Measurements from ENCODE around the gene GPR157. TPM values are rescaled to one million over a fixed set of nuclear protein-coding genes. Genes with fewer than 3 reads are reported as not detected.
"Not testable (repeated sequence)": the region's sequence is repeated elsewhere in the genome, so short reads cannot be mapped to it uniquely, and the experiment has no call there.

Gene GPR157
- polyA plus RNA-seq, 4 donors, result 0.81 to 2.4 (median 1.7) TPM

DNA sequence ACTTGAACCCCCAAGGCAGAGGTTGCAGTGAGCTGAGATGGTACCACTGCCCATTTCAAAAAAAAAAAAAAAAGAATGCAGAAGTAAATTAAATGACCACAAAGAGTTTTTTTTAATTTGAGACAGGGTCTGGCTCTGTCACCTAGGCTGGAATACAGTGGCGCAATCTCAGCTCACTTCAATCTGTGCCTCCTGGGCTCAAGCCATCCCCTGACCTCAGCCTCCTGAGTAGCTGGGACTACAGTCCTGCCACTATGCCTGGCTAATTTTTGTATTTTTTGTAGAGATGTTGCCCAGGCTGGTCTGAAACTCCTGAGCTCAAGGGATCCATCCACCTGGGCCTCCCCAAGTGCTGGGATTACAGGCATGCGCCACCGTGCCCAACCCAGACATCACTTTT, 20.2 kb upstream of the GPR157 start:
- DNase-seq (ENCODE audit: low read depth in 4 of 4, low spot score in 3 of 4), result no peak

GRCh38 chr1:9146156-9146555, 17.3 kb upstream of the GPR157 start:
- DNase-seq (ENCODE audit: low read depth in 4 of 4, low spot score in 3 of 4), result no peak

DNA sequence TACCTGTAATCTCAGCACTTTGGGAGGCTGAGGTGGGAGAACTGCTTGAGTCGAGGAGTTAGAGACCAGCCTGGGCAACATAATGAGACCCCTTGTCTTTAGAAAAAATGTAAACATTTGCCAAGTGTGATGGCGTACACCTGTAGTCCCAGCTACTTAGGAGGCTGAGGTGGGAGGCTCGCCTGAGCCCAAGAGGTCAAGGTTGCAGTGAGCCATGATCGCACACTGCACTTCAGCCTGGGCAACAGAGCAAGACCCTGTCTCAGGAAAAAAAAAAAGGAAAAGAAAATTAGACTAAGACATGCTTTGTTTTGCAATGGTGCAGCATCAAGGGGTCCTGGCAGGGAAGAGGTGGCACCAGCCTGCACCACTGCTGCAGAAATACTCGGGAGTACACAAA, 16.8 kb upstream of the GPR157 start:
- DNase-seq (ENCODE audit: low read depth in 4 of 4, low spot score in 3 of 4), result no peak

DNA sequence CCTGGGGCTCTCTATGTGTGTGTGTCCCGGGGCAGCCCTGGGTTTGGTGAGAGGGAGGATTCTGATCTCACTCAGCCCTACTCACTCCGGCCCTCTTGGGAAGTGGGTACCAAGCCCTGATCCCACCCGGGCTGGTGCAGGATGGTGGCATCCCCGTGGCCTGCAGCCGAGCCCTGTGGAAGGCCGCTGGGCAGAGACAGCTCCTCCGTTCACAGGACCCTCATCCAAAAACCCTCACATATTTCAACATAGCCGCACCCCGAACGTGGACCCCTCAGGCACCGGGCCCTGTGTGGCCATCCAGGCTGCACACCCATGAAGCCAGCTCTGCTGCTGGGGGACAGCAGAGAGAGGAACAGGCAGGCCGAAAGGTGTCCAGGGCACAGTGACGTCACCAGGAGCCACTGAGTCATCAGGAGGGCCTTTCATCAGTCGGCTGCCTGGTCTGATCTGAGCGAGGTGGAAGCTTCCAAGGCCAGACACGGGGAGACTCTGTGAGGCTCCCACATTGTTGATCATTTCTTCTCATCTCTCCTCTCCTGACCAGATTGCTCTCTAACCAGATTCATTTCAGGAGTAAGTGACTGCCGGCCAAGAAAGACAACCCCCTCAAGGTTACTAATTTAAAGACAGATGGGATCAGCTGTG, 16.2 kb upstream of the GPR157 start:
- no peak for DNase-seq (ENCODE audit: low read depth in 4 of 4, low spot score in 3 of 4)

DNA sequence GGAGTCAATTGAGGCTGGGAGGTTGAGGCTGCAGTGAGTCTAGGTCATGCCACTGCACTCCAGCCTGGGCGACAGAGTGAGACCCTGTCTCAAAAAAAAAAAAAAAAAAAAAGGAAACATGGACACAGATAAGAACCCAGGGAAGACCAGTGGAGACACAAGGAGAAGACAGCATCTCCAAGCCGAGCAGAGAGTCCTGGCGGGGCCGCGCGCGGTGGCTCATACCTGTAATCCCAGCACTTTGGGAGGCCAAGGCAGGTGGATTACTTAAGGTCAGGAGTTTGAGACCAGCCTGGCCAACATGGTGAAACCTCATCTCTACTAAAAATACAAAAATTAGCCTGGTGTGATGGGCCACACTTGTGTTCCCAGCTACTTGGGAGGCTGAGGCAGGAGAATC, 15.6 kb upstream of the GPR157 start:
- DNase-seq (ENCODE audit: low read depth in 4 of 4, low spot score in 3 of 4), result not testable (repeated sequence)

- no peak for DNase-seq (ENCODE audit: low read depth in 4 of 4, low spot score in 3 of 4)
Measured at GRCh38 chr1:9143250-9143649, 14.3 kb upstream of the GPR157 start.

DNA sequence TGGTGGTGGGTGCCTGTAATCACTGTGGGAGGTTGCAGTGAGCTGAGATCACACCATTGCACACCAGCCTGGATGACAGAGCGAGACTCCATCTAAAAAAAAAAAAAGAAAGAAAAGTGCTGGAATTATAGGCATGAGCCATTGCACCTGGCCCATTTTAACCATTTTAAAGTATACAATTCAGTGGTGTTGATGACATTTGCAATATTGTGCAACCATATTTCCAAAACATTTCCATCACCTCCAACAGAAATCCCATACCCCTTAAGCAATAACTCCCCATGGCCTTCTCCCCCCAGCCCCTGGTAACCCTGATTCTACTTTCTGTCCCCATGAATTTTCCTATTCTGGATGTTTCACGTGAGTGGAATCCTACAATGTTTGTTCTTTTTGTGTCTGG, 11.0 kb upstream of the GPR157 start:
- DNase-seq (ENCODE audit: low read depth in 4 of 4, low spot score in 3 of 4), result no peak

DNA sequence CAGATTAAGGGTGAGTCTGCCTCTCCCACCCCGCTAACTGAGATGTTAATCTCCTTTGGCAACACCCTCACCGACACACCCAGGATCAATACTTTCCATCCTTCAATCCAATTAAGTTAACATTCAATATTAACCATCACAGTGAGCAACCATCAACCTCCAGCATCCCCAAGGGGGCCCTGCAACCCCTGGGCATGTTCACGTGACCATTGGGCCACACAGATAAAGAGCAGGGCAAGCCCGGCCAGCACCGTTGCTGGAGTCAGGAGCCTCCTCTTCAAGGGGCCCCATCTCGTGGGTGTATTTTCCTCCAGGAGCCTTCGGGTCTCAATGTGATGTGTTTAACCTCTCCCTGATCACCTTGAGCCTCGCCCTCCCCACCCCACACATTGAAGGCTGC, 8.0 kb upstream of the GPR157 start:
- no peak for DNase-seq (ENCODE audit: low read depth in 4 of 4, low spot score in 3 of 4)

- no peak for DNase-seq (ENCODE audit: low read depth in 4 of 4, low spot score in 3 of 4)
Measured at GRCh38 chr1:9135073-9135836, 6.4 kb upstream of the GPR157 start.

DNA sequence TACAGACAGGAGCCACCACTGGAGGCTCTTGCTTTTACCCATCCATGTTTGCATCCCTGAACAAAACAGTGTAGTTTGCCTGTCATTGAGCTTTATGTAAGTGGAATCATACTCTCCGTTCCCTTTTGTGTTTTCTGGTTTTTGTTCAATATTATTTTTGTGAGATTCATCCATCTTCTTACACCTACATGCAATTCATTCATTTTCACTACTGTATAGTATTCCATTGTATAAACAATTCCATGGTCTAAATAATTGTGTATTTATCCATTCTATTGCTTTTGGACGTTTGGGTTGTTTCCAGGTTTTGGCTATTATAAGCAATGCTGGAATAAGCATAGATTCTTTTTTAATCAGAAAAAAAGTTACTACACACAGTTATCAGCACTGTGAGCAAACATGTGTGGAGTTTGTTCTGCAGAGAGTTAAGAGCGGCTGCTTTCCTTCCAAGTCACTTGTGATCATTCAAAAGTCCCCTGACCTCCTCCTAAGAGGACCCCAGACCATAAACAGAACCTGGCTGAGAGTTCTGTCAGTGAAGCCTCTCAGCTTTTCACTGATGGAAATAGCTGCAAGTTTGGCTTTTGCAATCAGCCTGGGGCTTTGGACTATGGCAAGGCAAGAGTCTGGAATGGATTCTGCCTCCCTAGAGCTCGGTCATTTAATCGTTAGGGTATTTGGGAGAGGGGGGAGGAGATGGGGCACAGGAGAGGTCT, 5.1 kb upstream of the GPR157 start:
- no peak for DNase-seq (ENCODE audit: low read depth in 4 of 4, low spot score in 3 of 4)

GRCh38 chr1:9129266-9130041, 552 bp upstream of the GPR157 start:
- DNase-seq (ENCODE audit: low read depth in 4 of 4, low spot score in 3 of 4), result no peak

GRCh38 chr1:9128166-9128519, 759 bp downstream of the GPR157 start:
- DNase-seq (ENCODE audit: low read depth in 4 of 4, low spot score in 3 of 4), result no peak

- DNase-seq (ENCODE audit: low read depth in 4 of 4, low spot score in 3 of 4), result no peak
Measured at GRCh38 chr1:9127395-9128165, 1.3 kb downstream of the GPR157 start.

DNA sequence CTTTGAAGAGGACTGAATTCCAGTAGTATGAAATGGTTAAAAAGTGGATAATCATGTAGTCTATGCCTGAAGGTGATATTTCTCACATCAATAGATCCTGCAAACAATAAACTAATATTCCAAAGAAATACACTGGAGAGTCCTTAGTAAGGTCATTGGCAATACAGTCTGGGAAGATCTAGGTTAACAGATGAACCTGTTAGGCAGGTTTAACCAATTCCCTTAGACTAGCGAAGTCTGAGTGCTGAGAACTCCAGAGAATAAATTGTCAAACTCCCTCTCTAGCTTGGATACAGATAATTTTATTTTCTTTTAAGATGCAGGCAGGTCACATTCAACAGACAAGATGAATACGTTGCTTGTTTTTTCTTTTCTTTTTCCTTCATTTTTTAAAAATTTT, 2.4 kb downstream of the GPR157 start:
- DNase-seq (ENCODE audit: low read depth in 4 of 4, low spot score in 3 of 4), result no peak

DNA sequence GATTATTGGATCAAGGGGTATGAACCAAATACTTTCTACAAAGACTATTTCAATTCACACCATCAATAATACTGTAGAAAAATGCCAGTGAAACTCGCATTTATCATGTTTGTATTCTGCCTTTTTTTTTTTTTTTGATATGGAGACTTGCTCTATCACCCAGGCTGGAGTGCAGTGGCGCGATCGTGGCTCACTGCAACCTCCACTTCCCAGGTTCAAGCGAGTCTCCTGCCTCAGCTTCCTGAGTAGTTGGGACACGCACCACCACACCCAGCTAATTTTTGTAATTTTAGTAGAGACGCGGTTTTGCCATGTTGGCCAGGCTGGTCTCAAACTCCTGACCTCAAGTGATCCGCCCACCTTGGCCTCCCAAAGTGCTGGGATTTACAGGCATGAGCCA, 3.1 kb downstream of the GPR157 start:
- not testable (repeated sequence) for DNase-seq (ENCODE audit: low read depth in 4 of 4, low spot score in 3 of 4)

DNA sequence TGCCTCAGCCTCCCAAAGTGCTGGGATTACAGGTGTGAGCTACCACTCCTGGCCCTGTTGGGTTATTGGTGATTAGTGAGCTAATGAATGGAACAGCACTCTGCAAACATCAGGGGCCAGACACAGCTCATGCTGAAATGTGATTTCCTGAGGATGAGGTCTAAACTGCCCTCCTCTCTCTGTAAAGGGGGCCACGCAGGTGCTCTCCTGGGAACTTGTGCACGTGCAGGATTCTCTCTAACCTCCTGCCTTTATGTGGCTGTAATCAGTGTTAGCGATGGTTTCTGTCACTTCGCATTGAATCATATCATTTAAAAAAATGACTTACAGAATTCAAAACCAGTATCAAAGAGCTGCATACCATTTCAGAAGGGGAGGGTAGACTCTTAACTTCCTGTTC, 3.6 kb downstream of the GPR157 start:
- no peak for DNase-seq (ENCODE audit: low read depth in 4 of 4, low spot score in 3 of 4)

- not testable (repeated sequence) for DNase-seq (ENCODE audit: low read depth in 4 of 4, low spot score in 3 of 4)
Measured at GRCh38 chr1:9124389-9124788, 4.5 kb downstream of the GPR157 start.

- DNase-seq (ENCODE audit: low read depth in 4 of 4, low spot score in 3 of 4), result not testable (repeated sequence)
Measured at GRCh38 chr1:9123665-9124064, 5.2 kb downstream of the GPR157 start.

GRCh38 chr1:9121496-9122409, 7.1 kb downstream of the GPR157 start:
- no peak for DNase-seq (ENCODE audit: low read depth in 4 of 4, low spot score in 3 of 4)

Measured in left renal pelvis (tissue), 4 donors.